HepG2 (cell line): ENCODE results near the gene PPARA. TPM values are rescaled to one million over a fixed set of nuclear protein-coding genes. Genes with fewer than 3 reads are reported as not detected.

ENCODE experiments used
- CBX5 ChIP-seq: sonication (generic); formaldehyde crosslinking; IDR thresholded peaks from 2 replicates; pipeline ENCODE4 v1.4.0; 2020; ENCODE audit warnings: missing genetic modification reagents, borderline replicate concordance
- DMTF1 ChIP-seq: sonication (generic); formaldehyde crosslinking; IDR thresholded peaks from 2 replicates; pipeline ENCODE4 v1.4.0; 2020; ENCODE audit warnings: mild to moderate bottlenecking, missing genetic modification reagents
- GTF2F1 ChIP-seq: fragments of 150-350 bp; IDR thresholded peaks from 2 replicates; pipeline ENCODE4 v1.6.1; 2014; ENCODE audit warnings: low read length
- KDM5B ChIP-seq: sonication (generic); formaldehyde crosslinking; IDR thresholded peaks from 2 replicates; pipeline ENCODE4 v1.4.0; 2020; ENCODE audit warnings: missing genetic modification reagents, mild to moderate bottlenecking, borderline replicate concordance
- KLF11 ChIP-seq: IDR thresholded peaks from 2 replicates; pipeline ENCODE4 v1.6.1; 2016; ENCODE audit warnings: missing compliant biosample characterization
- MTA1 ChIP-seq: sonication (generic); formaldehyde crosslinking; IDR thresholded peaks from 2 replicates; pipeline ENCODE4 v1.4.0; 2020; ENCODE audit warnings: missing genetic modification reagents, mild to moderate bottlenecking, borderline replicate concordance
- MXD4 ChIP-seq: IDR thresholded peaks from 2 replicates; pipeline ENCODE4 v1.6.1; 2016; ENCODE audit warnings: mild to moderate bottlenecking, missing biosample characterization, missing genetic modification reagents
- PHF8 ChIP-seq: sonication (generic); formaldehyde crosslinking; IDR thresholded peaks from 2 replicates; pipeline ENCODE4 v1.5.0; 2020; ENCODE audit warnings: missing genetic modification reagents
- SMYD3 ChIP-seq: sonication (generic); formaldehyde crosslinking; IDR thresholded peaks from 2 replicates; pipeline ENCODE4 v1.8.1; 2023; ENCODE audit warnings: mild to moderate bottlenecking, missing genetic modification reagents
- TEAD3 ChIP-seq: optimal IDR thresholded peaks from 2 replicates; pipeline ENCODE3; 2016; ENCODE audit warnings: borderline replicate concordance
- XRCC5 ChIP-seq: fragments of 200-400 bp; formaldehyde crosslinking; optimal IDR thresholded peaks from 2 replicates; pipeline ENCODE3; 2017; ENCODE audit warnings: mild to moderate bottlenecking, low read length
- ZNF230 ChIP-seq: sonication (generic); formaldehyde crosslinking; IDR thresholded peaks from 2 replicates; pipeline ENCODE4 v1.4.0; 2020; ENCODE audit warnings: mild to moderate bottlenecking, missing genetic modification reagents
- ZNF232 ChIP-seq: sonication (generic); formaldehyde crosslinking; IDR thresholded peaks from 2 replicates; pipeline ENCODE4 v1.4.0; 2020; ENCODE audit warnings: missing genetic modification reagents, borderline replicate concordance
- ZNF282 ChIP-seq: fragments of 450-650 bp; IDR thresholded peaks from 2 replicates; pipeline ENCODE4 v1.6.1; 2018; ENCODE audit not compliant: partially characterized antibody
- ZNF414 ChIP-seq: sonication (generic); formaldehyde crosslinking; IDR thresholded peaks from 2 replicates; pipeline ENCODE4 v1.5.0; 2020; ENCODE audit warnings: missing genetic modification reagents
- ZNF543 ChIP-seq: sonication (generic); formaldehyde crosslinking; IDR thresholded peaks from 2 replicates; pipeline ENCODE4 v1.4.0; 2020; ENCODE audit warnings: mild to moderate bottlenecking, missing genetic modification reagents
- ZNF879 ChIP-seq: sonication (generic); formaldehyde crosslinking; IDR thresholded peaks from 2 replicates; pipeline ENCODE4 v1.8.1; 2023; ENCODE audit warnings: missing genetic modification reagents
- polyA plus RNA-seq, 8 experiments: library from polyadenylated mRNA; depleted of rRNA in 3 of 8; stranded (reverse) in 7 of 8; unstranded in 1 of 8; fragments of >200 nt; fragmentation: Illumina TruSeq in 4 of 8; extraction: Trizol in 4 of 8; gene quantifications; 2 replicates each; pipeline versions ENCODE4 v1.2.1 to v1.2.3, GENCODE V29; 2011 to 2016; ENCODE audit warnings: low read depth in 4 of 8, missing spikeins in 1 of 8, mixed read lengths in 1 of 8; ENCODE audit not compliant: insufficient read depth in 1 of 8
- total RNA-seq, 5 experiments: library from RNA; depleted of rRNA; stranded (reverse); fragments of >200 nt; fragmentation: Illumina TruSeq; extraction: Trizol; gene quantifications; 2 replicates each; pipeline ENCODE4 v1.2.3, GENCODE V29; 2016; ENCODE audit warnings: low read depth in 1 of 5
- TF ChIP-seq, protein P1 (sequence below): sonication (generic); formaldehyde crosslinking; IDR thresholded peaks from 2 replicates; pipeline ENCODE4 v1.5.0; 2020; ENCODE audit warnings: mild to moderate bottlenecking, missing genetic modification reagents, moderate library complexity
- TF ChIP-seq, protein P2 (sequence below): sonication (generic); formaldehyde crosslinking; conservative IDR thresholded peaks from 2 replicates; pipeline ENCODE4 v1.8.0; 2022; ENCODE audit warnings: missing genetic modification reagents
- TF ChIP-seq, protein P3 (sequence below): sonication (generic); formaldehyde crosslinking; IDR thresholded peaks from 2 replicates; pipeline ENCODE4 v1.8.0; 2022; ENCODE audit warnings: mild to moderate bottlenecking, missing genetic modification reagents

PPARA gene
- total and polyA plus RNA-seq, 2 of the 13 experiments (the other 11 are each of a cell fraction or from before 2014, with no cell fraction given), result 18.2 to 24.7 TPM

- TF ChIP-seq, protein P1, sequence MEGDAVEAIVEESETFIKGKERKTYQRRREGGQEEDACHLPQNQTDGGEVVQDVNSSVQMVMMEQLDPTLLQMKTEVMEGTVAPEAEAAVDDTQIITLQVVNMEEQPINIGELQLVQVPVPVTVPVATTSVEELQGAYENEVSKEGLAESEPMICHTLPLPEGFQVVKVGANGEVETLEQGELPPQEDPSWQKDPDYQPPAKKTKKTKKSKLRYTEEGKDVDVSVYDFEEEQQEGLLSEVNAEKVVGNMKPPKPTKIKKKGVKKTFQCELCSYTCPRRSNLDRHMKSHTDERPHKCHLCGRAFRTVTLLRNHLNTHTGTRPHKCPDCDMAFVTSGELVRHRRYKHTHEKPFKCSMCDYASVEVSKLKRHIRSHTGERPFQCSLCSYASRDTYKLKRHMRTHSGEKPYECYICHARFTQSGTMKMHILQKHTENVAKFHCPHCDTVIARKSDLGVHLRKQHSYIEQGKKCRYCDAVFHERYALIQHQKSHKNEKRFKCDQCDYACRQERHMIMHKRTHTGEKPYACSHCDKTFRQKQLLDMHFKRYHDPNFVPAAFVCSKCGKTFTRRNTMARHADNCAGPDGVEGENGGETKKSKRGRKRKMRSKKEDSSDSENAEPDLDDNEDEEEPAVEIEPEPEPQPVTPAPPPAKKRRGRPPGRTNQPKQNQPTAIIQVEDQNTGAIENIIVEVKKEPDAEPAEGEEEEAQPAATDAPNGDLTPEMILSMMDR, result peak; percentile 38
- TF ChIP-seq MXD4, result 0 out of 2 replicates have a peak, but pooled peaks have one; percentile 58
- 0 out of 2 replicates have a peak, but pooled peaks have one; percentile 64 for TF ChIP-seq DMTF1
- TF ChIP-seq GTF2F1, result no peak
- TF ChIP-seq XRCC5, result no peak
- TF ChIP-seq TEAD3, result peak; percentile 68
- peak; percentile 96 for TF ChIP-seq MTA1 (CRISPR knock-in tag)
- TF ChIP-seq ZNF232, result 0 out of 2 replicates have a peak, but pooled peaks have one; percentile 1
- TF ChIP-seq, protein P2, sequence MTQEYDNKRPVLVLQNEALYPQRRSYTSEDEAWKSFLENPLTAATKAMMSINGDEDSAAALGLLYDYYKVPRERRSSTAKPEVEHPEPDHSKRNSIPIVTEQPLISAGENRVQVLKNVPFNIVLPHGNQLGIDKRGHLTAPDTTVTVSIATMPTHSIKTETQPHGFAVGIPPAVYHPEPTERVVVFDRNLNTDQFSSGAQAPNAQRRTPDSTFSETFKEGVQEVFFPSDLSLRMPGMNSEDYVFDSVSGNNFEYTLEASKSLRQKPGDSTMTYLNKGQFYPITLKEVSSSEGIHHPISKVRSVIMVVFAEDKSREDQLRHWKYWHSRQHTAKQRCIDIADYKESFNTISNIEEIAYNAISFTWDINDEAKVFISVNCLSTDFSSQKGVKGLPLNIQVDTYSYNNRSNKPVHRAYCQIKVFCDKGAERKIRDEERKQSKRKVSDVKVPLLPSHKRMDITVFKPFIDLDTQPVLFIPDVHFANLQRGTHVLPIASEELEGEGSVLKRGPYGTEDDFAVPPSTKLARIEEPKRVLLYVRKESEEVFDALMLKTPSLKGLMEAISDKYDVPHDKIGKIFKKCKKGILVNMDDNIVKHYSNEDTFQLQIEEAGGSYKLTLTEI, result no peak
- TF ChIP-seq ZNF230 (CRISPR knock-in tag), result no peak; the same call in 1 of the 2 replicates
- no peak for TF ChIP-seq KLF11 (CRISPR knock-in tag)
- no peak for TF ChIP-seq PHF8 (CRISPR knock-in tag)
- peak; percentile 56; the same call in 1 of the 2 replicates for TF ChIP-seq KDM5B
- peak; percentile 63; the same call in 1 of the 2 replicates for TF ChIP-seq ZNF879 (CRISPR knock-in tag)
- no peak for TF ChIP-seq SMYD3 (CRISPR knock-in tag)
- TF ChIP-seq ZNF282, result no peak
- TF ChIP-seq ZNF543 (CRISPR knock-in tag), result peak; percentile 67; the same call in 1 of the 2 replicates
- TF ChIP-seq ZNF414 (CRISPR knock-in tag), result peak; percentile 11; the same call in 1 of the 2 replicates
- TF ChIP-seq, protein P3, sequence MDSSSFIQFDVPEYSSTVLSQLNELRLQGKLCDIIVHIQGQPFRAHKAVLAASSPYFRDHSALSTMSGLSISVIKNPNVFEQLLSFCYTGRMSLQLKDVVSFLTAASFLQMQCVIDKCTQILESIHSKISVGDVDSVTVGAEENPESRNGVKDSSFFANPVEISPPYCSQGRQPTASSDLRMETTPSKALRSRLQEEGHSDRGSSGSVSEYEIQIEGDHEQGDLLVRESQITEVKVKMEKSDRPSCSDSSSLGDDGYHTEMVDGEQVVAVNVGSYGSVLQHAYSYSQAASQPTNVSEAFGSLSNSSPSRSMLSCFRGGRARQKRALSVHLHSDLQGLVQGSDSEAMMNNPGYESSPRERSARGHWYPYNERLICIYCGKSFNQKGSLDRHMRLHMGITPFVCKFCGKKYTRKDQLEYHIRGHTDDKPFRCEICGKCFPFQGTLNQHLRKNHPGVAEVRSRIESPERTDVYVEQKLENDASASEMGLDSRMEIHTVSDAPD (CRISPR knock-in tag), result no peak
- TF ChIP-seq CBX5, result peak; percentile 47; the same call in 1 of the 2 replicates
- TF ChIP-seq, all 625 proteins: peak for 221
Observed at GRCh38 chr22:46147471-46148267, 2.7 kb upstream of the PPARA start (continued).
